ENCODE results near the gene DCC.

DCC gene

DNA sequence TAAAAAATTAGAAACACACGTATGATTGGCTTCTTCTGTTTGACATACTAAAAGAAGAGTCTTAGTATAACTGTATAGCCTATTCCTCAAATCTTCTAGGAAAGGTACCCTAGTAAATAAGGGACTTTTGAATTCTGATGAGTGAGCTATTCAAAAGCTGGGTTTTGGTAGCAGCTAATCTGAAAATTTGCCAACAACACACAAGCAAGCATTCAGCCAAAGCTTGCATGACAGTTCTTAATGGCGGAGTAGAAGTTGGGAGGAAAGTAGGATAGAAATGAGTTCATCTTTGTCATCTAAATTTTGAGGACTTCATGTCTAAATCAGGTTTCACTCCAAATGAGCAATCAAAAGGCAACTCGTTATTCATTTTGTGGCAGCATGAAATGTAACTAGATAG is 1071.5 kb downstream of the DCC start:
- ChIA-PET CTCF (interaction anchor here (0.5 kb wide), 1 partner anchor 82 kb away, joined by 3 read pairs; no protein-coding TSS in a partner anchor), POLR2A (ENCODE audit: low non-redundant PET) (no interaction called here)
- DNase-seq (ENCODE audit: low spot score), result no peak
- TF ChIP-seq CTCF (conservative IDR thresholded peaks at IDR 0.05; ENCODE audit: low read depth), result no peak
- H3K27ac ChIP-seq, result no peak overlapping the region

DNA sequence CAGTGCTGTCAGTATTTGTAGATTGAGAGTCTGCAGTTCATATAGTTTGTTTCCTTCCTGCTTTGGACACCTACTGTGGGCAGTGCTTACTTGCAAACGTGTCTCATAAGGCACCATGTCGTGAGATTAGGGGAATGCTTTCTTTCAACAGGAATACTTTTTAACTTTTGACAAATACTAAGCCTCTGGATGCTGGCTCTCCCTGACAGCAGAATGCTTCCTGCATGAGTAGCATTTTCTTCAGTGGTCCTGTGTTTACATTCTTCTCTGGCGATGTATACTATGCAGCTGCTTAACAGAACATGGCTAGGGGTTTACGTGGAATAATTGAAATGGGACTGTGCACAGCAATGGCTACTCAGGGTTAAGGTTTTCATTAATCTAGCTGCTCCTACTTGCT is 1077.0 kb downstream of the DCC start:
- no peak for DNase-seq (ENCODE audit: low spot score)
- ChIA-PET POLR2A (ENCODE audit: low non-redundant PET) (no interaction called here), CTCF (no interaction called here)
- no peak overlapping the region for H3K27ac ChIP-seq
- no peak for TF ChIP-seq CTCF (conservative IDR thresholded peaks at IDR 0.05; ENCODE audit: low read depth)

DNA sequence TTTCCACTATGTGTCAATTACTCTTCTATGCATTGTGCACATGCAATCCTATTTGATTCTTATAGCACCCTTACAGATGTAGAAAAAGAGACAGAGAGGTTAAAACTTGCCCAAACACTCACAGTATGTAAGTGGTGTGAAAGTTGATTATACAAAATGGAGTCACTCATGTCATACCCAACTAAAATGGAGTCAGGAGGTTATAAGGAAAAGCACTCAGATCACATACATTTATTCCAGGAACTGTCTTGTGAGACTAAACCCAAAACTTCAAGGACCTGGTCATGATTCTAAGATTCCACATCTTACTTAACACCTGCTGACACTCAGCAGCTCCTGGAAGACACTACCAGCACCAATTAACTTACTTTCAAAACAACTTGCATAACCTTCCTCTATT is 1081.9 kb downstream of the DCC start:
- H3K27ac ChIP-seq, result no peak overlapping the region
- ChIA-PET POLR2A (ENCODE audit: low non-redundant PET) (no interaction called here), CTCF (no interaction called here)
- no peak for DNase-seq (ENCODE audit: low spot score)
- no peak for TF ChIP-seq CTCF (conservative IDR thresholded peaks at IDR 0.05; ENCODE audit: low read depth)

DNA sequence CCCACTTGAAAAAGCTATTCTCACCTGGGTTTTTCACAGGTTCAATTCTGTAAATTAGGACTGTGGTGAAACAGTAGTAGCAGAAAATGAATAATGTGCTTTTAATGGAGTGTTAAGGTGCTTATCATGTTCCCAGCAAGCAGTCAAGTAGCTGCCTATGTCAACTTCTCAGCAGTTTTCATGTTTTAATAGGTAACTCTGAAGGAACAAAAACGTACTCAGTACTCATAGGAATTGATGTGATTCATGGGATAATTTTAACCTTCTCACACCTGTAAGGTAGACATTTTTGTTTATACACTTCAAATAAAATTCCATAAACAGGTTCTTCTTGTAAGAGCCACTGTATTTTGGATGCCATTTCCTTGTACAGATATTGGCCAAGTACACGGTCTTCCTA is 1082.9 kb downstream of the DCC start:
- H3K27ac ChIP-seq, result no peak overlapping the region
- CTCF ChIA-PET, result no interaction called here
- POLR2A ChIA-PET (ENCODE audit: low non-redundant PET), result no interaction called here
- TF ChIP-seq CTCF (conservative IDR thresholded peaks at IDR 0.05; ENCODE audit: low read depth), result no peak
- DNase-seq (ENCODE audit: low spot score), result no peak

DNA sequence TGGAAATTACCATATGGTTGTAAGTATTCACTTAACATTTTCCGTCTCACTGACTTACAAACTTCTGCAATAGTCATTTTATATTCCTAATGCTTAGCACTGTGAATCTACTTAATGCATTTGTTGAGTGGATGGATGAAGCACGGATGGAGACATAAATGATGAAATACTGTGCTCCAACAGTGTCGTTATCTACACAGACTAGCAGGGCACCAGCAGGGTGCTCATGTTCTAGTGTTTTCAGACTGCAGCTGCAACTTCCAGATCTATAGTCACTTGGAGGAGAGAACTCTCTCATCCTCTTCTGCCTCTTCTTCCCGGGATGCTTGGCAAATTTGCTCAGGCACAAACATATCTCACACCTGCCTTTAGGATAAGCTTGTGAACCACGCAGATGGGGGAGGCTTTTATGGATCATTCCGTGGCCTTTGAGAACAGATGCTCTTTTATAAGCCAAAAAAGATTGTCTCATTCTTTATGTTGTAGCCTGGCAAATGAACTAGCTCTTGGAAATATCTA is 1086.7 kb downstream of the DCC start:
- no peak overlapping the region for H3K27ac ChIP-seq
- ChIA-PET POLR2A (ENCODE audit: low non-redundant PET) (no interaction called here), CTCF (no interaction called here)
- no peak for DNase-seq (ENCODE audit: low spot score)
- TF ChIP-seq CTCF (conservative IDR thresholded peaks at IDR 0.05; ENCODE audit: low read depth), result no peak

DNA sequence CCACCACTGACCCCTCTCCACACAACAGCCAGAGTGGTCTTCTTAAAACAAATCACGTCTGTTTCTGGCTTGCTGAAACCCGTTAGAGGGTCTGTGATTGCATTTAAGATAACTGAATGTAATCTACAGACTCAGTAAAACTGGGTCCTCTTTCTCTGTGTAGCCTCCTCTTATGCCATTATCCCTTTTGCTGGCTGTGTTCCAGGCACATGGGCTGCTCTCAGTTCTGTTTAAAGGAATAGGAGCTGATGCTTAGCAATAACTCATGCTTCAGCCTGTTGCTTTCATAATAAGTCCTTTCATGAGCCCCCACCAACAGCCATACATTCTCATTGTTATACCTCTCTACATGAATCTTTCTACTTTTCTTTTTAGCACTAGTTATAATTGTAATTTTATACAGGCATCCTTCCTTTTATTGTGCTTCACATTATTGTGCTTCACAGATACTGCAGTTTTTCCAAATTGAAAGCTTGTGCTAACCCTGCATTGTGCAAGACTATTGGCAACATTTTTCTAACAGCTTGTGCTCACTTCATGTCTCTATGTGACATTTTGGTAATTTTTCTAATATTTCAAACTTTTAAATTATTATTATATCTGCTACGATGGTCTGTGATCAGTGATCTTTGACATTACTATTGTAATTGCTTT is 1101.9 kb downstream of the DCC start:
- no peak for TF ChIP-seq CTCF (conservative IDR thresholded peaks at IDR 0.05; ENCODE audit: low read depth)
- CTCF ChIA-PET, result interaction anchor here (0.6 kb wide), 1 partner anchor 52 kb away, joined by 4 read pairs; no protein-coding TSS in a partner anchor
- DNase-seq (ENCODE audit: low spot score), result no peak

More for the DNA sequence above, 1101.9 kb downstream of the DCC start:
- no peak overlapping the region for H3K27ac ChIP-seq
- POLR2A ChIA-PET (ENCODE audit: low non-redundant PET), result no interaction called here

All from RWPE1 (cell line).